ENCODE data around the gene SIK1.

SIK1 gene

DNA sequence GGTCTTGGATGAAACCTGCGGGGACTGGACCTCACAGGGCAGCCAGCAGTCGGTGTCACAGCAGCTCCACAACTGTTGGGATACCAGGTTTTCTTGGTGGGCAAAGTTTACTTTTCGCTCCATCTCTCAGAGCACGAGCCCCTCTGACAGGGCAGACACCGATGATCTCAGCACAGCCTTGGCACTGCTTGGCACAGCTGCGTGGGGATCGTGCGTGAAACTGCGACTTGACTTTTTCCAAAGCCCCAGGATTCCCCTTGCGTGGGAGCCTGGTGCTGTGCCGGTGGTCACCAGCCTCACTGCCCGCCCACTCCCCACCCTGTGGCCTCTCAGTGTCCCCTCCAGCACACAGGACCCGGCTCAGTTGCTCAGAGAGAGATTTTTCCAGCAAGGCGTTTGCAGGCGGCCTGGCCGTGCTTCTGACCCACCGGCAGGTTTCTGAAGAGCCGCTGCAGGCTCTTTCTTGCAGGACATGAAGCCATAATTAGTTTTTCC lies 57.3 kb downstream of the SIK1 start:
- FAIRE-seq = no peak

DNA sequence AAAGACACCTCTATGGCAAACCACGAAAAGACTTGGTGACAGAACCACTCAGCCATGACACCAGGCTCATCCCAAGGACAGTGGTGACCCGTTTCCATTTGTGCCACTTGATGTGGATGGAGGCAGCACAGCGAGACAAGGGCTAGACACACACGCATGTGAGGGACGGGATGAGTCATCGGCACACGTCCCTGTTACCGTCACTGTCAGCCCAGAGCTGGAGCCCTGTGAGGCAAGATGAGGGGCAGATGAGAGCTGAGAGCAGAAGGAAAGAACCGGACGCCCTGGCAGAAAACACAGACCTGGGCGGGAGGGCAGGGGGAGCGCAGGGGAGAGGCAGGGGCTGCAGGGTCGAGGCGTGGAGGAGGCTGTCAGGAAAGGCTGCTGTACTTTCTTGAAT lies 57.8 kb downstream of the SIK1 start:
- DNase-seq (ENCODE audit: insufficient read length, low spot score) (no peak), FAIRE-seq (no peak)

More for the DNA sequence above, 57.3 kb downstream of the SIK1 start:
- no peak for DNase-seq (ENCODE audit: insufficient read length, low spot score)

DNA sequence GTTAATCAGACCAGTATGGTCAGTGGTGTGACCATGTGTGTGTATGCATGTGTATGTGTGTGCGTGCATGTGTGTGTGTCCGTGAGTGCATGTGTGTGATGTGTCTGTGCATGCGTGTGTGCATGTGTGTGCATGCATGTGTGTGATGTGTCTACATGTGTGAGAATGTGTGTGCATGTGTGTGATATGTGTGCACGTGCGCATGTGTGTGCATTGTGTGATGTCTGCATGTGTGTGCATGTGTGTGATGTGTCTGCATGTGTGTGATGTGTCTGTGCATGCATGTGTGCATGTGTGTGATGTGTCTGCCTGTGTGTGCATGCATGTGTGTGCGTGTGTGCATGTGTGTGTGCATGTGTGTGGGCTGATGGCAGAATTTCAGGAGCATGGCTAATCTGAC lies 58.2 kb downstream of the SIK1 start:
- no peak for FAIRE-seq
- no peak for DNase-seq (ENCODE audit: insufficient read length, low spot score)

DNA sequence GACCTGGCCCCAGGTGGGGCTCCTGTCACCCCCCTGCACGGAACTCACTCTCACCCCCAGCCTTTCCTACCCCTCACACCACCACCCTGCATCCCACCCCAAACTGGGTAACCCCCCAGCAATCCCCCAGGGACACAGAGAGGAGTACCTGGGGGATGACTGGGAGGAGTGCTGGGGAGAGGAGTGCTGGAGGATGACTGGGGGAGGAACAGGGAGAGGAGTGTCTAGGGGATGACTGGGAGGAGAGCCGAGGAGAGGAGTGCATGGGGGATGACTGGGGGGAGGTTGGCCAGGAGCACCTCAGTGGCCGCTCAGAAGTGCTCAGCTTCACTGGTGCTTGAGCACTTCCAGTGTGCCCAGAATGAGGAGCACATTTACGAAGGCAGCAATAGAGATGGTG lies 59.1 kb downstream of the SIK1 start:
- DNase-seq (ENCODE audit: insufficient read length, low spot score) = no peak
- FAIRE-seq = no peak

DNA sequence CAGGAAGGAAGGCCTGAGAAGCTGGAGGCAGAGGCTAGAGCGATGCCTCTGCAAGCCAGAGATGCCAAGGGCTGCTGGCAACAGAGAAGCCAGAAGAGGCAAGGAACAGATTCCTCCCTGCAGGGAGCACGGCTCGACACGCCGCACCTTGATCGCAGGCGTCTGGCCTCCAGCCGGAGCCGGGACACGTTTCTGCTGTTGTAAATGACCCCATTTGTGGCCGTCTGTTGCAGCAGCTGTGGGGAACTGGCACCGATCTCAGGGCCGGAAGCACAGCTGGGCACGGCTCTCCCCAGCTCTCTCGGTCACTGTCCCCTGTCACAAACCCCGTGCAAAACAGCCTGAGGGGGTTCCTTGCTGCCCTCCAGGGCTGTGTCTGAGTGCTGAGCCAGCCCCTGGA lies 59.6 kb downstream of the SIK1 start:
- no peak for DNase-seq (ENCODE audit: insufficient read length, low spot score)
- no peak for FAIRE-seq

- FAIRE-seq = no peak
- no peak for DNase-seq (ENCODE audit: insufficient read length, low spot score)
Observed at GRCh38 chr21:43366656-43367055, 60.3 kb downstream of the SIK1 start.

DNA sequence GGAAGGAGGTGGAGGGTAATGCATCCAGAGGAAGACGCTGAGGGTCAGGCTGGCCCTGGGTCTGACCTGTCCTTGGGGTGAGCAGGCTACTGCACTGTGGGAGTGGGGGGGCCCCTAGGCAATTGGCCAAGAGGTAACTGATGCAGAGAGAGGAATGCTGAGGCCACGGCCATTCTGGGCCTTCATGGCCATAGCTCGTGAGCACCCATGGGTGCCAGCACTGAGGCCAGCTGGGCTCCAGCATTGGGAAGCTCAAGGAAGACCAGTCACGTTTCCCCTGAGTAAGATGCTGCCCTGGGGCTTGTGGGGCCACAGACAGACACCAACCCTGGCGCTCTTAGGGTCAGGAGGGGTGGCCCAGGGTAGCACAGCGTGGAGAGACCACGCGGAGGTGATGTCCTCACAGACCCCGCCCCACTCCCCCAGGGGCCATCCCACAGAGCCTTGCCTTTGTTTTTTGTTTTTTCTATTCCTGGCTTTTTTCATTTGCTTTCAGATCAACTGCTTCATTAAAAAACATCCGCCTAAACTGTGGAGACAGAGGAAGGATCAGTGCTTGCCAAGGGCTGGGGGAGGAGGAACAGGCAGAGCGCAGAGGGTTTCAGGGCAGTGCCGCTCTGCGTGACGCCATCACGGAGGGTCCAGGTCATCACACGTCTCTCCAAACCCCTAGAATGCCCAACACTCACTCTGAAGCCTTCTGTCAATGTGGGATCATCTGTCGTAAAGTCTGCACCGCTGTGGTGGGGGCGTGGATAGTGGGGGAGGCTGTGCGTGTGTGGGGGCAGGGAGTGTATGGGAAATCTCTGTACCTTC lies 61.1 kb downstream of the SIK1 start:
- DNase-seq (ENCODE audit: insufficient read length, low spot score) (no peak), FAIRE-seq (no peak)

DNA sequence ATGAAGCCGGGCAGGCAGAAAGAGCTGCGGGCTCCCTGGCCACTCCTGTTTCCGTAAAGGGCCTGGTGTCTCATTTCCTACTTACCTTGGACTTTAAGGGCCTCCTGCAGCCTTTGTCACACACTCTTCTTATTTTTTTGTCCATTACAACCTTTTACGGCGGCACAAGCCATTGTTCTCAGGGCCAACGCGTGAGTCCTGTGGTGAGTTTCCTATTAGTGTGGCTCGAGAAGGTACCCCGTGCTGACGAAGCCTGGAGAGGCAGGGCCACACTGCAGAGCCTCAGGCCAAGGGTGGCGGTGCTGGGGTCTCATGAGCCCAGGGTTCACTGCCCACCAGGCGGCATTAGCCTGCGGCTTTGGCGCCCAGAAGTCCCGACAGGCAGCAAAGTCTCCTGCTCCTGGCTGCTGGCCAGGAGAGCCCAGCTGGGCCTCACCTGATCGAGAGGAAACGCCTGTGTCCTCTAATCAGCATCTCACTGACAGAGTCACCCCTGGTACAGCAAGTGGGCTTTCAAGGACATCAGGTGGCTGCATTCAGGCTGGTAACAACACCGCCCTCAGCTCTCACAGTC lies 62.0 kb downstream of the SIK1 start:
- no peak for DNase-seq (ENCODE audit: insufficient read length, low spot score)
- no peak for FAIRE-seq
